Activated naive CD4-positive, alpha-beta T cell treated with anti-CD3 and anti-CD28 coated beads, Interleukin-2, amount 50 U/mL, for 16 hours (primary cell): ENCODE data around the gene KRTAP10-4.
"Not testable (repeated sequence)": the region's sequence is repeated elsewhere in the genome, so short reads cannot be mapped to it uniquely, and the experiment has no call there.

Experiments used
- DNase-seq: peaks from one replicate; pipeline ENCODE4 v3.0.0-alpha.2; 2020

Gene KRTAP10-4, protein sequence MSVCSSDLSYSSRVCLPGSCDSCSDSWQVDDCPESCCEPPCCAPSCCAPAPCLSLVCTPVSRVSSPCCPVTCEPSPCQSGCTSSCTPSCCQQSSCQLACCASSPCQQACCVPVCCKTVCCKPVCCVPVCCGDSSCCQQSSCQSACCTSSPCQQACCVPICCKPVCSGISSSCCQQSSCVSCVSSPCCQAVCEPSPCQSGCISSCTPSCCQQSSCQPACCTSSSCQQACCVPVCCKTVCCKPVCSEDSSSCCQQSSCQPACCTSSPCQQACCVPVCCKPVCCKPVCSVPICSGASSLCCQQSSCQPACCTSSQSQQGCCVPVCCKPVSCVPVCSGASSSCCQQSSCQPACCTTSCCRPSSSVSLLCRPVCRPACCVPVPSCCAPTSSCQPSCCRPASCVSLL

DNA sequence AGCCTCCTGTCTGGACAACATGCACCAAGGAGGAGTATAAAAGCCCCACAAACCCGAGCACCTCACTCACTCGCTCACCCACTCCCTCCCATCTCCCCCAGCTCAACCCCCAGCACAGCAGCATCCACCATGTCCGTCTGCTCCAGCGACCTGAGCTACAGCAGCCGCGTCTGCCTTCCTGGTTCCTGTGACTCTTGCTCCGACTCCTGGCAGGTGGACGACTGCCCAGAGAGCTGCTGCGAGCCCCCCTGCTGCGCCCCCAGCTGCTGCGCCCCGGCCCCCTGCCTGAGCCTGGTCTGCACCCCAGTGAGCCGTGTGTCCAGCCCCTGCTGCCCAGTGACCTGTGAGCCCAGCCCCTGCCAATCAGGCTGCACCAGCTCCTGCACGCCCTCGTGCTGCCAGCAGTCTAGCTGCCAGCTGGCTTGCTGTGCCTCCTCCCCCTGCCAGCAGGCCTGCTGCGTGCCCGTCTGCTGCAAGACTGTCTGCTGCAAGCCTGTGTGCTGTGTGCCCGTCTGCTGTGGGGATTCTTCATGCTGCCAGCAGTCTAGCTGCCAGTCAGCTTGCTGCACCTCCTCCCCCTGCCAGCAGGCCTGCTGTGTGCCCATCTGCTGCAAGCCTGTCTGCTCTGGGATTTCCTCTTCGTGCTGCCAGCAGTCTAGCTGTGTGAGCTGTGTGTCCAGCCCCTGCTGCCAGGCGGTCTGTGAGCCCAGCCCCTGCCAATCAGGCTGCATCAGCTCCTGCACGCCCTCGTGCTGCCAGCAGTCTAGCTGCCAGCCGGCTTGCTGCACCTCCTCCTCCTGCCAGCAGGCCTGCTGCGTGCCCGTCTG is at the start of gene KRTAP10-4:
Gene KRTAP10-4, plus strand, starts transcription at position 100 of the 827 bp plus-strand sequence. Its CDS starts 30 bp downstream, at position 130.
- DNase-seq = not testable (repeated sequence)

DNA sequence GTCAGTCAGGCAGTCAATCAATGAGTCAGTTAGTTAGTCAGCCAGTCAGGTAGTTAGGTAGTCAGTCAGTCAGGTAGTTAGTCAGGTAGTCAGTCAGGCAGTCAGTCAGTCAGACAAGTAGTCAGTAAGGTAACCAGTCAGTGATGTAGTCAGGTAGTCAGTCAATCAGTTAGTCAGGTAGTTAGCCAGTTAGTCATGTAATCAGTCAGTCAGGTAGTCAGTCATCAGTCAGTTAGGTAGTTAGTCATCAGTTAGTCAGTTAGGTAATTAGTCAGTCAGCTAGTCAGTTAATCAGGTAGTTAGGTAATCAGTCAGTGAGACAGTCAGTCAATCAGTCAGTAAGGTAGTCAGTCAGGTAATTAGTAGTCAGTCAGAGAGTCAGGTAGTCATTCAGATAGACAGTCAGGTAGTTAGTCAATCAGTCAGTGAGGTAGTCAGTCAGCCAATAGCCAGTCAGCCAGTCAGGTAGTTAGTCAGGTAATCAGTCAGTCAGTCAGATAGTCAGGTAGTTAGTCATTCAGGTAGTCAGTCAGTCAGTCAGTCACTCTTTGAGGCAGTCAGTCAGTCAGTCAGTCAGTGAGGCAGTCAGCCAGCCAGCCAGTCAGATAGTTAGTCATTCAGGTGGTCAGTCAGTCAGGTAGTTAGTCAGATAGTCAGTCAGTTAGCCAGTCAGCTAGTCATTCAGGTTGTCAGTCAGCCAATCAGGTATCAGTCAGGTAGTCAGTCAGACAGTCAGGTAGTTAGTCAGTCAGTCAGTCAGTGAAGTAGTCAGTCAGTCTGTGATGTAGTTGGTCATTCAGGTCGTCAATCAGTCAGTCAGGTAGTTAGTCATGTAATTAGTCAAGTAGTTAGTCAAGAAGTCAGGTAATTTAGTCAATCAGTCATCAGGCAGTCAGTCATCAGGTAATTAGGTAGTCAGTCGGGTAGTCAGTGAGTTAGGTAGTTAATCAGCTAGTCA is 48.8 kb upstream of the KRTAP10-4 start:
- no peak for DNase-seq

DNA sequence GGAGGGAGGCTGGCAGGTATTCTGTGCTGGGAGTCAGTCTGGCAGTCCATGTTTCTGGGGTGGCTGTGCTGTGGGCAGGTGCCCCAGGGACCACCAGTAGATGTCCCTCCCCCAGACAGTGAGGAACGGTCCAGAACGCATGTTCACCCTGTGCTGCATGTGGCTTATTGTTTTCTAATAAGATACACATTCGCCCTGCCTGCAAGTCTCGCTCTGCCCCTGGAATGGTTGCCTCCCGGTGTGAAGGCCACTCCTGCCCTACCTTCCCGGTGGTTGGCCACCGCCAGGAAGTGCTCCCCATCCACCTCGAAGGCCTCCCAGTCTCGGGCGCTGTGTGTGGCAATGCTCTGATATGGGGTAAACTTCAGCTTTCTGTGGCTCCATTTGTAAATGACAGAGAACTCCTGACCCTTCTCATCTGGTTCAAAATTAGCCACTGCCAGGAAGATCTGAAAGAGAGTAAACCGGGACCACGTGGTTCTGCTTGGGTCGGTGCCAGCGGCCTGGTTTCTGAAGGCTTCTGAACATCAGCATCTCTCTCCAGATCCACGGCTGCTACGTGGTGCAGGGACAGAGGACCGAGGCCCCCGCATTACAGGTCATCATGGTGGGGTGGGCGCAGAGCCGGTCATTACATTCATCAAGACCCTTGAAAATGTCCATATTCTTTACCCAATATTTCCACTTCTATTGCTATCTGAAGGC is 48.0 kb upstream of the KRTAP10-4 start:
- no peak for DNase-seq

DNA sequence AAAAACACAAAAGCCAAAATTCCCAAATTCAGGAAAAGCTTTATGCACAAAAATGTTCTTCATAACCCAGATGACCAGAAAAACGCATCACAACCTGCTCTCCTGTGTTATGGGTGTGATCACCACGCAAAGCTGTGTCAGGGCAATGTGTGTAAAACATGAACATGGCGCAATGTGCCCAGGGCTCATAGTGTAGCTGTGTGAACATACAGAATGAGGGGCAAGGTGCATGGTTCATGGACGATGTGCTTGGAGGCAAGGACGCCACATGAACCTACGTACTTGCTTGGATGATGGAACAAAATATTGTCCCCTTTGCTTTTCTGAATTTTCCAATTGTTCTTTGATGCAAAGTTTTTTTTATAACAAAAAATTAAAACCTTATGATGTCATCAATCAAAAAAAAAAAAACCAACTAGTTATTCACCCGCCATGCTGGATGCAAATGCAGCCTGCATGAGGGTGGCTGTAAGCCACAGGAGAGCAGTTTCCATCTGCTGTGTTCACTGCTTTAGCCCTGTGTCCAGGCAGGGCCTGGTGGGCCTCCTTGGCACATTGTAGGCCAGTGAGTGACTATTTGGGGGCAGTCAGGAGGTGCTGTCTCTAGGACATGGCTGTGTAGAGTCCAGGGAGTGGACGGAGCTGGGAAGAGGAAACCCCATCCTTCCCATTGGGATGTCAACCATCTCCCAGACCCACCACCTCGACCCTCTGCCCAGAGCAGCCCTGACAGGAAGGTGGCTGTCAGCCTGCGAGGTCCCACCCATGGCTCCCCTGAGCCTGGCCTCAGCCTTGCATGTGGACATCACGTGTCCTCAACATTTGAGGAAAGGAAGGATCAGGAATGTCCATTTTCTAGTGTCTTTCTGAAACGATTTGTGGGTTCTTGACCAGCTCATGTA is 47.2 kb upstream of the KRTAP10-4 start:
- no peak for DNase-seq

DNA sequence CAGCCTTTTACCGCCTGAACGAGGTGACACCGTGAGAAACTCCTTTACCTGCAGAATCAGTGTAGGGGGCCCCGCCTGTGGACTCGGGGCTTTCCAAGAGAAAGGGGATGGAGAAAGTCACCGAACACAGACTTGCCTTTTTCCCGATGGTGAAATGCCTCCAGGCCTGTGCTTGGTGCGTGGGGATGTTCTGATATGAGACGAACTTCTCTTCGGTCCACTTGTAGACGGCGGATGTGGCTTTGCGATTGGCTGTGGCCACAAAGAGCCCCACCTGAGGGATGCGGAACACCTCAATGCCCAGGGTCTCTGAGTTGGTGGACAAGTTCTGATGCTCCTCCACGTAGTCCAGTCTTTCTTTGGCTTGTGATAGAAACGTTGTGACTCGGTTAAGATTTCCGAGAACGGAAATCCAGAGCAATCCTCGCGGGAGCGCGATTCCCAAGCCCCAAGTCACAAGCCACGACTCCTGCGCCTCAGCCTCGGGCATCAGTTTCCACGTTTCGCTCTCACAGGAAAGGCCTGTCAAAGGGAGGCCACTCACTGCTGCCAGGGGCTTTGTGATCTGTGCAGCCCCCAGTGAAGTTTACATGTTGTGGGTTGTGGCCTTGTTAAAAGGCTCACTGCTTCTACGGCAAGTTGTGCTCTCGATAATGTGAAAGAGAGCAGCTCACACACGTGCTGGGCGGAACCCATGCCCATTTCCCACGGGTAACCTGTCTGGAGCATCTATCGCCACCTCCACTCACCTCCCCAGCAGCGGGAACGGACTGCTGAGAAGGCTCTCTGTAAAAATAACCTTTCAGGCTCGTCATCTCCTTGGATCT is 46.2 kb upstream of the KRTAP10-4 start:
- DNase-seq = no peak

DNA sequence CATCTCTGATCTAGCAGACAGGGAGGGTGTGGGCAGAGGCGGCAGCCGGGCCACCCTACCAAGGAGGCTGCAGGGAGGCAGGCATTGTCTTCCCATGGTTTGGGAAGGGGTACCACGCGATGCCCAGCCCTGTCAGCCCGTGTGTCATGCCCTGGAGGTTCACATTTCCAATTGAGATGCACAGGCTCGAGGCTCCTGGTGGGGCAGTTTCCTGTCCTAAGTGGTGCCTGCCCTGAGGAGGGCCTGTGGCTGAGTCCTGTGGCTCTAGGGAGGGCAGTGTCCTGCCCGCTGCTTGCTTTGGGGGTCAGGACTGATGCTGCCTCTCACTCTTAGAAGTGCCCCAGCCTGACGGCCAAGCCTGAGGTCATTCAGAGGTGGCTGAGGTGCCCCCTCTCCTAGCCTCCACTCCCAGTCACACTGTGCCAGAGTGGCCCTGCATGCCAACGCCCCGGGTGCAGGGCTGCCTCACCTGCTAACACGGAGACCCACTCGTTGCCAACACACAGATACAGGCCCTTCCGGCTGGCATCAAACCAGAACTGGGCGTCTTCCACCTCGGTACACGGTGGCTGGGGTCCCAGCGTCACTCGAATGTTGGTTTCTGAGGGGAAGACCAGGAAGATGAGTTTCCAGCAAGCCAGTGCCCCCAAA is 45.4 kb upstream of the KRTAP10-4 start:
- no peak for DNase-seq

DNA sequence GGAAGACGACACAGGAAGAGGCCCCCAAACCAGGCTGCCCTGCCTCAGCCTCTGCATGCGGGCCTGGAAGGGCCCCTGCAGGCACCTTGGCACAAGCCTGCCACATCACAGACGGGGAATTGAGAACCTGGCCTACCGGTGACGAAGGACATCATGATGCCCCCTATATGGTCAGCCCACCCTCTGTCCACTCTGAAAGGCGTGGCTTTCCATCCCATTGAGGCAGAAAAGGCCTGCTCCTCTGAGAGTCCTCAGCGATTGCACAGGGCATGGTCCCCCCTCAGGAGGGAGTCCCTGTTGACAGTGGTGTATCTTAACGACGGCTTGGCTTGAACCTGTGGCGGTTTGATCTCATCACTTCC is 44.9 kb upstream of the KRTAP10-4 start:
- no peak for DNase-seq

DNA sequence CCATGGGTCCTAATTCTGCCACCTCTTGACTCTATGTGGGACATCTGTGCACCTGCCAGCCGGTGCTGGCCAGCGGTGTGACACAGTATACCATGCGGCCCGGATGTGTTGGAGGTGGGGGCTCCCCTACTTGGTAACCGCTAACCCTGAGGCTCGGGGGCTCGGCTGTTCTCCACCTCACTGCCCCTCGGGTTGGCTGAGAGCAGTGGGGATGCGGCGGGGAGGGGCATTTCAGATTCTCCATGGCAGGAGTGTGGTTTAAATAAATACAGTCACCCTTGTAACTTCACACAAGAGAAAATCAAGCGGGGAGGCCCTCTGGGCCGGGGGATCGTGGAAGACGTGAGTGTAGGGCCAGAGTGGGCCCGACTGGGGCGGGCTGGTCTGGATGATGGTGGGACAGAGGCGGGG is 44.5 kb upstream of the KRTAP10-4 start:
- DNase-seq = no peak

DNA sequence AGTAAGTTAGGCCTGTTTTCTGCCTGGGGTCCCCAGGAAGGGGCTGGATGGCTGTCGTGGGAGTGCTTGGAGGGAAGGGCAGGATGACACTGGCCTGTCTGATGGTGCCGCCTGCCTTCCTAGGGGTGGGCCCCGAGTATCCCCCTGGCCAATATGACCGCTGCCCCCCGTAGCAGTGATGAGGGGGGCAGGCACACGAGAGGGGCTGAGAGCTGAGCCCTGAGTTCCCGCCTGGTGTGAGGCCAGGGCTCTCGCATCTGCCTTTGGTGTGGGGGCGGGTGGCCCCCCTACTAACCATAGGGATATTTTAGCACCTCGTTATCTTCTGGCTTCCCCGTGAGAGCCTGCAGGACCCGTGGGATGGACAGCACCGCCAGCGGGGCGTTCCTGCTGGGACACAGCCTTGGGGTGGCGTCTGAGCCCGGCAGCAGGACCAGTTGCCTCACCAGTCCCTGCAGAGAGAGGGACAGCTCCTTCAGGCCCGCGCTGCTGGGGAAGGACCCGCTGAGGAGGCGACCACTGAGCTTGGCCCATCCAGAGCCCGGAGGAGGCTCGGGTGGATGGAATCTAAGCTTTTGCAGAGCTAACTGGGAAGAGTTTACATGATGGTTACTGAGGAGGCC is 43.9 kb upstream of the KRTAP10-4 start:
- no peak for DNase-seq

DNA sequence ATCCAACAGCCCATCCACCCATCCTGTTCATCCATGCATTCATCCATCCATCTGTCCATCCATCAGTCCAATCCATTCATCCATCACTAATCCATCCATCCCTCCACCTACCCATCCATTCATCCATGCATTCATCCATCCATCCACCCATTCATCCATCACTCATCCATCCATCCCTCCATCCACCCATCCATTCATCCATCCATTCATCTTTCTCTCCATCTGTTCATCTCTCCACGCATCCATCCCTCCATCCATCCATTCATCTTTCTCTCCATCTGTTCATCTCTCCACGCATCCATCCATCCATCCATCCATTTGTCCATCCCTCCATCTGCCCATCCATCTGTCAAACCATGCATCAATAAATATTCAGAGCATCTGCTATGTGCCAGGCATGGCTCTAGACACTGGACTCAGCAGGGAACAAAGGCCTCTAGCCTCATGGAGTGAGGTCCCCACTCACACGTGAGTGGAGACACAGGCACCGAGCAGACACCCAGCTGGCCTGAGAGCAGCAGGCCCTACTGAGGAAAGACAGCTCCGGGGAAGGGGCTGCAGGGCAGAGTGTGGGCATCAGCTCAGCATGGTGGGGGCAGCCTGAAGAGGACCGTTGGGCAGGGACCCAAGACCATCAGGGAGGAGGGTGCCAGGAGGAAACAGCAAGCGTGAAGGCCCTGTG is 43.2 kb upstream of the KRTAP10-4 start:
- DNase-seq = no peak

DNA sequence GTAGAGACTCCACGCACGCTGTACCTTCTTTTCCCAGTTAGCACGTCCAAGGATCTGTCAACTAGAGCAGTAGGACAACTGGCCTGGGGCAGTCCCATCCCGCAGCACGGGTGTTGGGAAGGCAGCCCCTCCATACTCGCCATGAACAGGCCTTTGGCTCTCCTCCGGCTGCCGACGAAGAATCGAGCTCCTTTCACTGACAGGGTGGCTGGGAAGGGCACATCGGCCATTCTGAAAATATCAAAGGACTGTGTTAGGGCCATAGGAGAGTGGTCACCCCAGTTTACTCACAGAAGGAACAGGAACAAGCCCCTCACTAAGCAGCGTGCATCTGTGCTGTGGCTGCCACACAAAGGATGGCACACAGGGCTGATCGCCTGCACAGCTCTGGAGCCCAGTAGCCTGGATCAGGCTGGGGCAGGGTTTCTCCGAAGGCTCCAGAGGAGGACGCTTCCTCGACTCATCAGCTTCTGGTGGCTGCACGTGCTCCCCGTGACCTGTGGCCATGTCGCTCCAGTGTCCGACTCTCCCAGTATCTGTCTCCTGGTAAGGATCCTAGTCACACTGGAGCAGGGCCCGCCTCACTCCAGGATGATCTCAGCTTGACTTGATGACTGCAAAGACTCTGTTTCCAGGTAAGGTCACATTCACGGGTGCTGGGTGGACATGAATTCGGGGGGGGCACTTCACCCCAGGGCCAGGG is 42.5 kb upstream of the KRTAP10-4 start:
- no peak for DNase-seq

DNA sequence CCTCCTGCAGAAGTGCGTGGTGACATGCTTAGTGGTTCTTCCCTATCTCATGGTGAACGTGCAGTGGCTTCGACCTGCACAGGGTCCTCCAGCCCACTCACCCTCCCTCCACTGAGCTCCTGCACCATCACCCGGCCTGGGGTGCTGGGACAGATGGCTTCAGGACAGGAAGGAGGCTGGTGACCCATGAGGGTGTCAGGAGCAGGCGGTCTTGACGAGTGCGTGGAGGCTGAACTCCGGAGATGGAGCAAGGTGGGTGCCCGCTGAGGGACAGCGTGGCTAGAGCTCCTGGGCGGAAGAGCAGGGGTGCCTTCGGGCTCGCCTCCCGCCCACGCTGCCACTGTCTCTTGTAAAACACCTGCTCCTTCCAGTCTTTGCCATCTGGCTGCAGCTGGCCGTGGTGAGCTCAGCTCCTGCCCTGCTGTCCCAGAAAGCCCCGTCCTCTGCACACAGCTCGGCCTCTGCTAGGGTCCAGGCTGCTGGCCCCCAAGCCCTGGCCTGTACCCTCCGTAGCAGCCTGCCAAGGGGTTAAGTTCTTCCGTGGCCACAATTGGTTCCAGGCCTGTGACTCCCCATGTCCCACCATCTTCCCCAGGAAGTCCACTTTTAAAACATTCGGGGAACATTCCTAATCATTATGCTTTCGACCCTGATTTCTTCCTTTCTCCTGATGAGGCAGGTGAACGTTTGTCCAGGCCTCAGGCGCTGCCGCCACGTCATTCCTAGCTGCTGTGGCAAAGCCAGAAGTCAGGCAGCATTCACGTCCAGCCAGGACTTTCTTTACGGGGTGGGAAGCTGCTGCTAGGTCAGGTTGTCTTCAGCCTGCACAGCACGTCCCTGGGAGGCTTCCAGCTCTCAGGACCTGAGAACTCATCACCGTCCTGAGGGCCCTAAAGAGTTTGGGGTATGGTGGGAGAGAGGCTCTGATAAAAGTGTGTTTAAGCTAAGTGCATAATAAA is 41.6 kb upstream of the KRTAP10-4 start:
- no peak for DNase-seq

DNA sequence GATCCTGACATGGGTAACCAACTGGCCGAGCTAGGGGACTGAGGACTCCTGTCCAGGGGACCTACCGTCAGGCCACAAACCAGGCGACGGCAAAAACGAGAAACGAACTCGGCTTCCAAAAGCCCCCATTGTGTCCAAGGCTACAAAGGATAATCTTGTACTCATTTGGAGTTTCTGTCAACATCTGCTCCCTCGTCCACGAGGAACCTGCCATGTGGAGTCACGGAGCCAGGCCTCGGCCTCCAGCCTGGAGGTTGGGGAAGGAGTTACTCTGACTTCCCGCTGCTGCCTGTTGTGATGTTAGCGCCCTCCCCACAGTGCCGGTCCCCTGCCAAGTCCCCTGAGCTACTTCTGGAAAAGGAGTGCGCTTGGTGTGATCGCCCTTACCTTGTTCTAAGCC is 40.8 kb upstream of the KRTAP10-4 start:
- peak; percentile 8 for DNase-seq

DNA sequence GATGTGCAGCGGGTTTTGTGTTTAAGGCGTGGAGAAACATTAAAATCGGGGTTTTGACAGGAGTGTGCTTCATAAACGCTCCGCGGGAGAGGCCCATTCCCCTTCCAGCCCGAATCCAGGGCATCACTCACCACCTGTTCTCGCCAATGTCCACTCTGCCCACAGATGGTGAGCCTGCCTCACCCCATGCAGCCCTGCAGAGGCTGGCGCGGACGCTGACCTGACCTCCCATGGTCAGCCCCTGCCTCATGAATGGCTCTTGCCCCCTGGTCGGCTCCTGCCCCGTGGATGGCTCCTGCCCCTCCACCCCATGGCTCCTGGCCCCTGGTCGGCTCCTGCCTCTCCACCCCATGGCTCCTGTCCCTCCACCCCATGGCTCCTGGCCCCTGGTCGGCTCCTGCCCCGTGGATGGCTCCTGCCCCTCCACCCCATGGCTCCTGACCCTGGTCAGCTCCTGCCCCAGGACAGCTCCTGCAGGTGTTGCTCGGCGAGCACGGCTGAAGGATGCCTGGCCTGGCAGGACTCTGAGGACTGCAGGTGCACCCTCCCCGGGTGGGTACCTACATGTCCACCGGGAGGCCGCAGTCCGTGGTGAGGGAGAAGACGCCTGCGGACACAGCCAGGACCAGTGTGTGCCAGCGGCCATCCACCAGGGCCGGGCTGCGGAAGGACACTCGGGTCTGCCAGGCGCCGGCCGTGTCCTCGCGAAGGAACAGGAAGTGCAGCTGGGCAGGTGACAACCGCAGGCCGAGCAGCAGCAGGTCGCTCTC is 40.2 kb upstream of the KRTAP10-4 start:
- peak; percentile 10 for DNase-seq

DNA sequence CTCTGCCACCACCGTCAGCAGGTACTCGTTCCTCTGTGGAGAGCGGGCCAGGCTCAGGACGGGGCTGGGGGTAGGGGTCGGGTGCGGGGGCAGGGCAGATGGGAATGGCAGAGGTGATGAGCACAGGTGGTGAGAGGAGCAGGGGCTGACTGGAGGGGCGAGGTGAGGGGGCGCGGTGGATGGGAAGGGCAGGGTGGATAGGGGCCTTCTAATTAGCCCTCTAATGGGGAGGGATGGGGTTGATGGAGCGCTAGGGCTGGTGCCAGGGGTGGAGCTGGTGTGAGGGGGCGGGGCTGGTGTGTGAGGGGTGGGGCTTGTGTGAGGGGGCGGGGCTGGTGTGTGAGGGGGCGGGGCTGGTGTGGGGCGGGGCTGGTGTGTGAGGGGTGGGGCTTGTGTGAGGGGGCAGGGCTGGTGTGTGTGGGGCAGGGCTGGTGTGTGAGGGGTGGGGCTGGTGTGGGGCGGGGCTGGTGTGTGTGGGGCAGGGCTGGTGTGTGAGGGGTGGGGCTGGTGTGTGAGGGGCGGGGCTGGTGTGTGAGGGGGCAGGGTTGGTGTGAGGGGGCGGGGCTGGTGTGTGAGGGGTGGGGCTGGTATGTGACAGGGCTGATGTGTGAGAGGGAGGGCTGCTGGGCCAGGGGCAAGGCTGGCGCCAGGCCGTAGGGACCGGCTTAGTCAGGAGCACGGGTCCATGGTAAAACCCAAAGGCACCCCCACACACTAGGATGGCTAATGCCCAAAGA is 39.5 kb upstream of the KRTAP10-4 start:
- DNase-seq = no peak
